Measurements from ENCODE around the gene ODAM.

DNA sequence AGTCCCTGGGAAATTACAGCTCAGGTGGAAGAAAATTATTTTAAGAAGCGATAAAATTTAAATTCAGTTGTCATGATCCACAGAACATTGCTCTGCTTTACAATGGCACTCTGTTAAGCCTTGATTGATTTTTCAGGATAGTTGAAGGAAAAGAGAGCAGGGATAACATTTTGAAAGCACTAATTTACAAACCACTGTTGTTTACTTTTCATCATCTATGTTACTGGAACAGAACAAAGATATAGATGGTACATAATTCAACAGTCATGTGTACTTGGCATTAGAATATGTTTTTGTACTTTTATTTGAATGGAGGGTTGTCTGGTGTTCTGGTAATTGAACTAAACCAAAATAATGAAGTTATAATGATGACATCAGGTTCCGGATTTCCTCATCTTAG lies 2.6 kb upstream of the ODAM start:
- no peak for TF ChIP-seq POLR2AphosphoS5 (IDR thresholded peaks at IDR 0.05; ENCODE audit: low read depth, low read length)
- no peak for TF ChIP-seq TAF1 (IDR thresholded peaks at IDR 0.05; ENCODE audit: low read depth, low read length)
- TF ChIP-seq POLR2A (IDR thresholded peaks at IDR 0.05; ENCODE audit: low read depth, low read length), result no peak
- no peak for TF ChIP-seq SPI1 (IDR thresholded peaks at IDR 0.05; ENCODE audit: low read depth, low read length)
- no peak for TF ChIP-seq POU2F2 (IDR thresholded peaks at IDR 0.05; ENCODE audit: low read depth, low read length)

All from GM12891 (cell line).